NT2/D1 (cell line): ENCODE results near the gene SND1.

Source experiments
- SUZ12 ChIP-seq: IDR thresholded peaks from 2 replicates; pipeline ENCODE4 v1.6.1; 2011; ENCODE audit not compliant: insufficient read length, insufficient read depth; ENCODE audit errors: extremely low read depth
- YY1 ChIP-seq: IDR thresholded peaks from 2 replicates; pipeline ENCODE4 v1.6.1; 2011; ENCODE audit not compliant: insufficient read length, insufficient read depth
- ZNF274 ChIP-seq: IDR thresholded peaks from 2 replicates; pipeline ENCODE4 v1.6.1; 2011; ENCODE audit warnings: mild to moderate bottlenecking, low read depth, low read length

GRCh38 chr7:127993987-127994386 lies 342.0 kb downstream of the SND1 start:
- no peak for TF ChIP-seq YY1
- TF ChIP-seq ZNF274 = no peak
- TF ChIP-seq SUZ12 = no peak
